ENCODE measurements around the gene TDRD9.

DNA sequence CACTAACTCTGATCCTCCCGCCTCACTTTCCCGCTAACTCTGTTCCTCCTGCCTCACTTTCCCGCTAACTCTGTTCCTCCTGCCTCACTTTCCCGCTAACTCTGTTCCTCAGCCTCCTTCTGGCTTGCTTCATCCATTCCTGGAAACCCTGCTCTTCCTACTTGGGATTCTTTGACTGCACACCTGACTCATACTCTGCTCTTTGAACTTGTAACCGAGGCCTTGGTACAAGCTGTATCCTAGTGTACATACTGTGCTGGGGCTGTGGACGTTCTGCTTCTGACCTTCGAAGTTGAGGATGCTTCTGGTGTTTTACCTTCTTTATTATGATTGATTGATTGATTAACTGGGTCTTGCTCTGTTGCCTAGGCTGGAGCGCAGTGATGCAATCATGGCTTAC lies 77.2 kb downstream of the TDRD9 start:
- TF ChIP-seq, protein P1, sequence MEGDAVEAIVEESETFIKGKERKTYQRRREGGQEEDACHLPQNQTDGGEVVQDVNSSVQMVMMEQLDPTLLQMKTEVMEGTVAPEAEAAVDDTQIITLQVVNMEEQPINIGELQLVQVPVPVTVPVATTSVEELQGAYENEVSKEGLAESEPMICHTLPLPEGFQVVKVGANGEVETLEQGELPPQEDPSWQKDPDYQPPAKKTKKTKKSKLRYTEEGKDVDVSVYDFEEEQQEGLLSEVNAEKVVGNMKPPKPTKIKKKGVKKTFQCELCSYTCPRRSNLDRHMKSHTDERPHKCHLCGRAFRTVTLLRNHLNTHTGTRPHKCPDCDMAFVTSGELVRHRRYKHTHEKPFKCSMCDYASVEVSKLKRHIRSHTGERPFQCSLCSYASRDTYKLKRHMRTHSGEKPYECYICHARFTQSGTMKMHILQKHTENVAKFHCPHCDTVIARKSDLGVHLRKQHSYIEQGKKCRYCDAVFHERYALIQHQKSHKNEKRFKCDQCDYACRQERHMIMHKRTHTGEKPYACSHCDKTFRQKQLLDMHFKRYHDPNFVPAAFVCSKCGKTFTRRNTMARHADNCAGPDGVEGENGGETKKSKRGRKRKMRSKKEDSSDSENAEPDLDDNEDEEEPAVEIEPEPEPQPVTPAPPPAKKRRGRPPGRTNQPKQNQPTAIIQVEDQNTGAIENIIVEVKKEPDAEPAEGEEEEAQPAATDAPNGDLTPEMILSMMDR (IDR thresholded peaks at IDR 0.05): no peak
- TF ChIP-seq POLR2AphosphoS5 (IDR thresholded peaks at IDR 0.05; ENCODE audit: low read depth, low read length) (no peak), SIN3A (IDR thresholded peaks at IDR 0.05; ENCODE audit: borderline replicate concordance, insufficient read depth, low read depth, low read length) (no peak), TCF7L2 (IDR thresholded peaks at IDR 0.05; ENCODE audit: low read depth, low read length) (no peak)
- TF ChIP-seq, protein P2, sequence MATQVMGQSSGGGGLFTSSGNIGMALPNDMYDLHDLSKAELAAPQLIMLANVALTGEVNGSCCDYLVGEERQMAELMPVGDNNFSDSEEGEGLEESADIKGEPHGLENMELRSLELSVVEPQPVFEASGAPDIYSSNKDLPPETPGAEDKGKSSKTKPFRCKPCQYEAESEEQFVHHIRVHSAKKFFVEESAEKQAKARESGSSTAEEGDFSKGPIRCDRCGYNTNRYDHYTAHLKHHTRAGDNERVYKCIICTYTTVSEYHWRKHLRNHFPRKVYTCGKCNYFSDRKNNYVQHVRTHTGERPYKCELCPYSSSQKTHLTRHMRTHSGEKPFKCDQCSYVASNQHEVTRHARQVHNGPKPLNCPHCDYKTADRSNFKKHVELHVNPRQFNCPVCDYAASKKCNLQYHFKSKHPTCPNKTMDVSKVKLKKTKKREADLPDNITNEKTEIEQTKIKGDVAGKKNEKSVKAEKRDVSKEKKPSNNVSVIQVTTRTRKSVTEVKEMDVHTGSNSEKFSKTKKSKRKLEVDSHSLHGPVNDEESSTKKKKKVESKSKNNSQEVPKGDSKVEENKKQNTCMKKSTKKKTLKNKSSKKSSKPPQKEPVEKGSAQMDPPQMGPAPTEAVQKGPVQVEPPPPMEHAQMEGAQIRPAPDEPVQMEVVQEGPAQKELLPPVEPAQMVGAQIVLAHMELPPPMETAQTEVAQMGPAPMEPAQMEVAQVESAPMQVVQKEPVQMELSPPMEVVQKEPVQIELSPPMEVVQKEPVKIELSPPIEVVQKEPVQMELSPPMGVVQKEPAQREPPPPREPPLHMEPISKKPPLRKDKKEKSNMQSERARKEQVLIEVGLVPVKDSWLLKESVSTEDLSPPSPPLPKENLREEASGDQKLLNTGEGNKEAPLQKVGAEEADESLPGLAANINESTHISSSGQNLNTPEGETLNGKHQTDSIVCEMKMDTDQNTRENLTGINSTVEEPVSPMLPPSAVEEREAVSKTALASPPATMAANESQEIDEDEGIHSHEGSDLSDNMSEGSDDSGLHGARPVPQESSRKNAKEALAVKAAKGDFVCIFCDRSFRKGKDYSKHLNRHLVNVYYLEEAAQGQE (IDR thresholded peaks at IDR 0.05; ENCODE audit: insufficient read depth in 1 of 2, low read depth in 2 of 2, low read length in 1 of 2): no peak

Data from Panc1 (cell line).